ENCODE data around the gene NDUFS5.
"Not testable (repeated sequence)": the region's sequence is repeated elsewhere in the genome, so short reads cannot be mapped to it uniquely, and the experiment has no call there.

The NDUFS5 gene

DNA sequence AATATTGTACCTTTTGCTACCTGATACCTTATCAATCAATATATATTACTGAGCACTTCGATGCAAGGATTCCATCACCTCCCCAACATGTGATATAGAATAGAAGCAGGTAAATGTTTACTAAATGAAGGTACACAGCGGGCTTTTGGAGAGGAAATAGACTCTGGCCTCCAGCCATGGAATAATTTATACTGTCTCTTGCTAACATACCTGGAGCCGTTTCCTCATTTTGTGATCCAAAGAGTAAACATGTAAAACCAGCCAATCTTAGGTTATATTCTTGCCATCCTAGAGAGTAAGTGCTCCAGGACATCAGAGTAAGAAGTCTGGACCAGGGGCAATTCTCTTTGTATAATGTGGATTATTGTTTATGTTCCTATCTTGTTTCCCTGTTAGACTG, 39.4 kb downstream of the NDUFS5 start:
- no peak for FAIRE-seq

DNA sequence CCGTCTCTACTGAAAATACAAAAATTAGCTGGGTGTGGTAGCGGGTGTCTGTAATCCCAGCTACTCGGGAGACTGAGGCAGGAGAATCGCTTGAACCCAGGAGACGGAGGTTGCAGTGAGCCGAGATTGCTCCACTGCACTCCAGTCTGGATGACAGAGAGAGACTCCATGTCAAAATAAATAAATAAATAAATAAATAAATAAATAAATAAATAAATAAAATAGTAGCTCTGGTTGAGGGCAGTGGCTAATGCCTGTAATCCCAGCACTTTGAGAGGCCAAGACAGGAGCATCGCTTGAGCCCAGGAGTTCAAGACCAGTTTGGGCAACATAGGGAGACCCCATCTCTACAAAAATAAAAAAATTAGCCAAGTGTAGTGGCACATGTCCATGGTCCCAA, 42.1 kb downstream of the NDUFS5 start:
- not testable (repeated sequence) for FAIRE-seq

DNA sequence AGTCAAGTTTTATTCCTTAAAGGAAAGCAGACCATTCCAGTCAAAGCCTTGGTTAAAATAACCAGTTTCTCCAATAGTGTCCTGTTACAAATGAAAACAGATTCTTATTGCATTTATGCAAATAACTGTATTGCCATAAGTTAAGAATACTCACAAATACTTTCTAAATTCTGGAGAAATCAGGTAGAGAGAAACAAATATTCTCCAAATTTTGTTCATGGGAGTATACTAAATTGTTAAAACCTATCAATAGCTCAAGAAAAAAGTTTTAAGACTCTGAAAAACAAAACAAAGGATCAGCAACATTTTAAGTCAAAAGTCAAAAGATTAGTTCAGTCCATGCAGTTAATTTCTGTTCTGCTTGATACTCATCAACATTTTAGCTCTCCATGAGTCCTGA, 45.4 kb downstream of the NDUFS5 start:
- not testable (repeated sequence) for FAIRE-seq

DNA sequence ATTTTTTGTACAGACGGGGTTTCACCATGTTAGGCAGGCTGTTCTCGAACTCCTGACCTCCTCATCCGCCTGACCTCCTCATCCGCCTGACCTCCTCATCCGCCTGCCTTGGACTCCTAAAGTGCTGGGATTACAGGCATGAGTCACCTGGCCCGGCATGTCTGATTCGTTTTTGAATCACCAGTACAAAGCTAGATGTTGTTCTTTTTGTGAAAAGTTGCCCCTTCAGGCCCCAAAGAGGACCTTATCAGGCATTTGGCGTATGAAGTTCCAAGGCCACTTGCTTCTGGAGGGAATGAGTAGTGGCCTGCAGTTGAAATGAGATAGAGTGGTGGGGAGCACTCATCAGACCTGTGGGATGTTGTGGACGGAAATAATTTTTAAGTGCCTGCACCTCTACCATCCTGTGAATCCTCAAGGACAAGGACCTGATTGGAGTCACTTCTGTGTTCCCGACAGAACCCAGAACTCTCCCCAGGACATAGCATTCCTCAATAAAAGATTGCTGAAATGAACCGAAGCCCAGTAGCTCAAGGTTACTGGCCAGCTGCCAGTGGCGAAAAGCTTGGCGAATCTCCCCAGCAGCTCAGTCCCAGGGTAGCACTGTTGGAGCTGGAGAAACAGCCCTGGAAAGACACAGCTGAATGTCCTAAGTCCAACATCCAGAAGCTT, 50.1 kb downstream of the NDUFS5 start:
- FAIRE-seq, result no peak

DNA sequence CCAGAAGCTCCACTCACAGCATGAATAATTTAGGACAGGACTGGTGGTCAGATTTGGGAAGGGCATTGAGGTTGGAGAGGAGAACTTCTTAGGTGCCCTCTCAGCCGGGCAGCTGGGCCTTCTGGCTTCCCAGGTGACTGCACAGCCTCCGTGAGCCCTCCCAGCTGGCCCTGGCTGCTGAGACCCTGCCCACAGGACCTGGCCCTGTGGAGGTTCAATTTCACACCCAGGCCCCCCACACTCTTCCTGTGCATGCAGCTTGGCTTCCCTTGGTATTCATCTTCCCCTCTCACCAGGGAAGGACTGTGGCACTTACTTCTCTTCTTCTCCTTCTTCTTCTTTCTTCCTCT, 50.6 kb downstream of the NDUFS5 start:
- no peak for FAIRE-seq

DNA sequence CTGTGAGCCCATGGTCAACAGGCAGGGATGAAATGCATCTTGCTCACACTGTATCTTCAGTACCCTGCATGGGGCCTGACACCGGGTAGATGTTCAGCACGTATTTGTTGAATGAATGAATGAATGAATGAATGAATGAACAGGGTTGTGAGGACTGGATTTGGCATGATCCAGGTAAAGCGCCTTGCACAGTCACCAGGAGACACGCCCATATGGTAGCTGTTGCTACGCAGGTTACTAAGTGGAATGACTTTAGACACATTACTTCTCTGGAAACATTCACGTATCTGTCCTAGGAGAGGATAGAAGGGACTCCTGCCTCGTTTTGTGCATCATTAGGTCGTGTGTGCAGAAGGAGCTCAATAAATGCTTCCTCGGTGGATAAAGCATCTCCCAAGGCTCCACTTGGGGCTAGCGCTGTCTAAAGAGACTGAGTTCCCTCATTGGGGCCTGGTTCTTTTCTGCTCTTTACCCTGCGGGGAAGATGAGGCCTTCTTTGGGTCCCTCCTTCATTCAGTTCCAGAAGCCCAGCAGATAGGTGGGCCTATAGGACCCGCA, 54.2 kb downstream of the NDUFS5 start:
- FAIRE-seq, result no peak

DNA sequence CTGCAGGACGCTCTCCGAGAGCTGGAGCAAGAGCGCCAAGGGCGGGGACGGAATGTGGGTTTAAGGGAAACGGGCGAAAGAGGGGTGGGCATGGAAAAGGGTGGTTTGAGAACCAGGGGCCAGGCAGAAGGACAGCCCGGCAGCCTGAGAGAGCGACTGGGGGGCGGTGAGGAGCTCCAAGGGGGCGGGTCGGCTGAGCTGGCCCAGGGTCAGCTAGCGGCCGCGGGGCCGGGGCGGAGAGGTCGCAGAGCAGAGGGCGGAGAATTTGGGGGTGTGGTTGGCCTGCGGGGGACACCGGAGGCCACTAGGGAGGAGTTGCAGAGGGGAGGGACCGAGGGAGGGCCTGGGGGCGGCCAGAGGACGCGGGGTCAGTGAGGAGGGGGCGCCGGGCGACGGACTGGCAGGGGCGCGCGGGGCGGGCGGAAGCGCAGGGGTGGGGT, 54.7 kb downstream of the NDUFS5 start:
- no peak for FAIRE-seq

DNA sequence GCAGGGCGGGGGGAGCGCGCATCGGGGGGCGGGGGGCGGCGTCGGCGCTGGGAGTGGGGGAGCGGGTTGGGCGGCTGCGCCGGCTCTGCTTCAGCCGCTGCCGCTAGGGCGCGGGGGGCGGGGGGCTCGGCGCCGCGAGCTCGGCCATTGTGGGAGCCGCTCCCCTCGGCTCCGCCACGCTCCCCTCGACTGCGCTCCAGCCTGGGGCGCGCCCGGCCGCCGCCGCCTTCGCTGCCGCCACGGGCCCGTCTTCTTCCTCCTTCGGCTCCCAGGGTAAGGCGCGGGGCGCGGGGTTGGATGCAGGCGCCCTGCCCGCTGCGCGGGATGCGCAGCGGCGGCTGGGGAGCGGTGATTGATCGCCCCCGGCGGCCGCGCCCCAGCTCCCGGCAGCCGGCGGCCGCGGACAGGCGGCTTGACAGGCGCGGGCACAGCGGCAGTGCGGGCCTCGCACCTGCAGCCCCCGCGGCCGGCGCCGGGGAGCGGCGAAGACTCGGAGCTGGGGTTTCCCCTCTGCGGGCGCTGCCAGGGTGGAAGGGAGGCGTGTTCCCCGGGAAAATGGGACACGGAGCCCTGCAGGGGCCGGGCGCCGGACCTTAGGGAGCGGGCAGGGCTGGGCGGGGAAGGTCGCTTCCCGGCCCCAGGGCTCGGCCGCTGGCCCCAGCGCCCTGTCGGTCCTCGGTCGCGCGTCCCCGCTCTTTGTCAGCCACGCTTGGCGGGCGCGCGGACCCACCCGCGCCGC, 55.3 kb downstream of the NDUFS5 start:
- FAIRE-seq, result no peak

DNA sequence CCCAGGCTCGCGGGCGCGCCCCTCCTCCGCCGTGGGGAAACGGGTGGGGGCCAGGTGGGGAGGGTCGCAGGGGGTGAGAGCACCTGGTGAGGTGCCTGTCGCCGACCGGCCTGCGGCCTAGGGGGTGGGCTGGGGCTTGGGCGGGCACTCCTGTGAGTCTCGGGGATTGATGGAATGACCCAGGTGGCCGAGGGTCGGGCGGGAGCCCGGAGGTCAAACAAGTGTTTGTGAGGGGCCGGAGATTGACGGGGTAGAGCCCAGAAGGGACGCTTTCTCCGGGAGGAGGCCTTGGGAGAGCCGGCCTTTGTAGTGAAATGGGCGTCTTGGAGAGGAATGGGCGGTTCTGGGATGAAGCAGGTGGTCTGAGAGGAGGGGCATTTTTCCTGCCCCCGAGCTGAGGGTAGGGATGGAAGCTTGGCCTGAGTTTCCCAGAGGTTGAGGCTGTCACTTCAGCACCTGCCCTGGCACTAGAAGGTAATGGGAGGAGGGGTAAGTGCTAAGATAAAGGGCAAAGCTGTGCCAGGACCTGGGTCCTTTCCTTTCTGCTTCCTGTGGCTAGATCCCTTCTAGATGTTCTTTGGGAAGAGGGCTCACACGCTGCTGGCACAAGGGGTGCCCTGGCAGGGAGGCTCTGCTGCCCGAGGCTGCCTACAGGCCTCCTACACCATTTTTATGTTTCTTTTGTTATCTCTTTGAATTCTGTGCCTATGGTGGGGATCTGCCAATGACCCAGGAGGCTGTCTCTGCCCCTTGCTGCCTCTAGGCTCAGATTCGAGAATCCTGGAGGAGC, 56.1 kb downstream of the NDUFS5 start:
- no peak for FAIRE-seq

DNA sequence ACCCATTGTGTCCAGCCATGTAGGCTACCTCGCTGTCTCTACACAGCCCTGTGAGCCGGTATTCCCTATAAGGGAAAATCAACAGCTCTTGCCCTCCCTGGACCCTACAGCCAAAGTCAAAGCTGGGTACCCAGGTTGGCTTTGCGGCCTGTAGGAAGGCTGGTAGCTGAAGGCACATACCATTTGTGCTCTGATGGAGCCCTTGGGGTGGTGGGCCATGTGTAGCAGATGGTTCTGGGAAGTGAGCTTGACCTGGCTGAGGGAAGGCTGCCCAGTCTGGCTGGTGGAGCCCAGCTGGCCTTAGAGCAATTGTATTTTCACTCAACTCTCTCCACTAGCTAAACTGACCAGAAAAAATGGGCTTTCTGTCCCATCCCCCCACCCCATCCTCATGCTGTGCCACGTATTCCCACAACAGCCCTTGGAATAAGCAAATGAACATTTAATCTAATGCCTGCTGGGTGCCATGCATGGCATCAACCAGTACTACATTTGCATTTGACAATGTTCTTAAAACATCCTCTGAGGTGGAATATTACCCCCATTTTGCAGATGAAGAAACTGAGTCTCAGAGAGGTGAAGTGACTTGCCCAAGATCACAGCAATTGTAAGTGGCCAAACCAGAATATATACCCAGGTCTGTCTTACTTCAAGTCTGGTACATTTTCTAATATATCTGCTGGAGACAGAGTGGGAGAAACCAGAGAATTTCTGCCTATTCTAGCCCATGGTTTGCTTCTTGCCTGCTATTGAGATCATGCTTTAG, 56.8 kb downstream of the NDUFS5 start:
- FAIRE-seq, result no peak

DNA sequence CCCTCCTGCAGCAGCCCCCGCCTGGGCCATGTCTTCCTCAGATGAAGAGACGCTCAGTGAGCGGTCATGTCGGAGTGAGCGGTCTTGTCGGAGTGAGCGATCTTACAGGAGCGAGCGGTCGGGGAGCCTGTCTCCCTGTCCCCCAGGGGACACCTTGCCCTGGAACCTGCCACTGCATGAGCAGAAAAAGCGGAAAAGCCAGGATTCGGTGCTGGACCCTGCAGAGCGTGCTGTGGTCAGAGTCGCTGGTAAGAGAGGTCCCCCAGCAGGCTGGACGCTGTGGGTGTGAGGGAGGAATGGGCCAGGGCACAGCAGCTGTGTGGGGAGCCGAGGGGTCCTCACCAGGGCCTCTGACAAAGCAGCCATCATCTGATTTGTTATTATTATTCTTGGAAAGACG, 58.0 kb downstream of the NDUFS5 start:
- FAIRE-seq, result no peak

All from TTC549 (cell line).